NK-92 (cell line): ENCODE results near the gene NT5C3A.
"Not testable (repeated sequence)": the region's sequence is repeated elsewhere in the genome, so short reads cannot be mapped to it uniquely, and the experiment has no call there.

Experiments
- DNase-seq: peaks from one replicate; lab custom pipeline; 2025; ENCODE audit not compliant: unreplicated experiment; lab: John Stamatoyannopoulos, UW

NT5C3A gene

GRCh38 chr7:33062023-33062781, at the start of gene NT5C3A:
NT5C3A (minus strand) TSS chr7:33062776; CDS start chr7:33062705, 71 bp downstream.
- DNase-seq, result no peak

- no peak for DNase-seq
Observed at GRCh38 chr7:33111614-33112013, 49.0 kb upstream of the NT5C3A start.

- DNase-seq, result no peak
Observed at GRCh38 chr7:33109758-33110238, 47.2 kb upstream of the NT5C3A start.

GRCh38 chr7:33109005-33109757, 46.6 kb upstream of the NT5C3A start, which contains the start of gene RP9:
RP9 (minus strand) TSS chr7:33109404; CDS start chr7:33109372, 32 bp downstream.
- DNase-seq, result no peak

- no peak for DNase-seq
Observed at GRCh38 chr7:33108554-33109004, 46.0 kb upstream of the NT5C3A start.

GRCh38 chr7:33107136-33108066, 44.8 kb upstream of the NT5C3A start:
- DNase-seq, result no peak

GRCh38 chr7:33101906-33102305, 39.3 kb upstream of the NT5C3A start:
- no peak for DNase-seq

- no peak for DNase-seq
Observed at GRCh38 chr7:33100770-33101169, 38.2 kb upstream of the NT5C3A start.

GRCh38 chr7:33099154-33099940, 36.8 kb upstream of the NT5C3A start:
- DNase-seq, result no peak

- DNase-seq, result not testable (repeated sequence)
Observed at GRCh38 chr7:33094745-33095275, 32.2 kb upstream of the NT5C3A start.

GRCh38 chr7:33093266-33093665, 30.7 kb upstream of the NT5C3A start:
- DNase-seq, result no peak

GRCh38 chr7:33091641-33092191, 29.1 kb upstream of the NT5C3A start:
- no peak for DNase-seq

- no peak for DNase-seq
Observed at GRCh38 chr7:33091111-33091531, 28.5 kb upstream of the NT5C3A start.

- DNase-seq, result no peak
Observed at GRCh38 chr7:33089142-33089541, 26.6 kb upstream of the NT5C3A start.

GRCh38 chr7:33087858-33088257, 25.3 kb upstream of the NT5C3A start:
- DNase-seq, result no peak

GRCh38 chr7:33087356-33087755, 24.8 kb upstream of the NT5C3A start:
- no peak for DNase-seq

- DNase-seq, result no peak
Observed at GRCh38 chr7:33079763-33080690, 17.5 kb upstream of the NT5C3A start.

- DNase-seq, result no peak
Observed at GRCh38 chr7:33079096-33079495, 16.5 kb upstream of the NT5C3A start.
